ENCODE measurements around the gene MSH6. TPM values are rescaled to one million over a fixed set of nuclear protein-coding genes. Genes with fewer than 3 reads are reported as not detected.
"Not testable (repeated sequence)": the region's sequence is repeated elsewhere in the genome, so short reads cannot be mapped to it uniquely, and the experiment has no call there.

Gene MSH6
- total RNA-seq, 1 donor from 2014 or later, result 26.4 TPM

GRCh38 chr2:47844162-47844561 is 61.2 kb downstream of the MSH6 start:
- no peak for DNase-seq (ENCODE audit: low read depth)

DNA sequence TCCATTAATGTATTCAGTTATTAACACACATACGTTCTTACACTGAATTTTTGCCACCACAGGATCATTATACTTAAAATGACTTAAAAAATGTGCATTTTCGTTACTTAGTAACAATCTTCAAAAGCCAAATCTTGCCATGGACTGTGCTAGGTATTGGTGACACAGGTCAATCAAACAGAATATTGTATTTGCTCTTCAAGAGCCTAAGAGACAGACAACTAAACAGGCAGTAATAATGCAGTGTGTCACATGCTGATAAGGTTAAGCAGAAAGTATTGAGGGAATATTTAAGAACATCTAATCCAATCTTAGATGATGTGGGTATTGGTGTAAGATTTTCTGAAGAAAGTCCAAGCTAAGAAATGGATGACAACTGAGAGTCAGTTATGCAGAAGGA is 66.4 kb downstream of the MSH6 start:
- DNase-seq (ENCODE audit: low read depth), result no peak

DNA sequence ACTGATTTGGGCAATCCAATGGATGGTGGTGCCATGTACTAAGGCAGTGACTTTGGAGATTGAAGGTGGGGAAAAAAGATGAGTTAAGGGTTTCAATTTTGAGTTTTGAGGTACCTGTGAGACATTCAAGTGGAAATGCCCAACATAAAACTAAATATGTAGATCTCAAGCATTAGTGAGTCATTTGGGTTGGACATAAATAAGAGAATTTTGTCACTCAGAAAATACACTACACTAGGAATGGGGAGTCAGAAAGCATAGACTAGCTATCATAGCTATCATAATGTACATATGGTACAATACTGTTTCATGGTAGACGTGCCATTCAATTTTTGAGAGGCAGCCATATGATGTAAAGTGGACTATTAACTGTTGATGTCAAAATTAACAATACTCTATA is 67.3 kb downstream of the MSH6 start:
- DNase-seq (ENCODE audit: low read depth), result no peak

DNA sequence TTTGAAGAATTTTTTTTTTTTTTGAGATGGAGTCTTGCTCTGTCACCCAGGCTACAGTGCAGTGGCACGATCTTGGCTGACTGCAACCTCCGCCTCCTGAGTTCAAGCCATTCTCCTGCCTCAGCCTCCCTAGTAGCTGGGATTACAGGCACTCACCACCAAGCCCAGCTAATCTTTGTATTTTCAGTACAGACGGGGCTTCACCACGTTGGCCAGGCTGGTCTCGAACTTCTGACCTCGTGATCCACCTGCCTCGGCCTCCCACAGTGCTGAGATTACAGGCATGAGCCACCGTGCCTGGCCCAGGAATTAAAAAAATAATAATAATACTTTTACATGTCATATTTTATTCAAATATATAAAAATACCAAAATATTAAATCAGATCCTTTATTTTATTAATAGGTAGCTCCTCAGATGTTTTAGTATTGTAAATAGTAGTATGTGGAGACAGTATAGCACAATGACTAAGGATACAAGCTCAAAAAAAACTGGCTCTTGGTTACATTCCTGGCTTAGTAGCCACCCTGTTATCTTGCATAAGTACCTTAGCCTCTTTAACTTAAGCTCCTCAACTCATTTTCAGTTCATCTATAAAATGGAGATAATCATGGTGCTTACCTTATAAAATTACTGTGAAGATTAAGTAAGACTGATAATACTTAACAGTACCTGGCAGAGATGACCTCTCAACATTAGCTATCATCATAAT is 70.3 kb downstream of the MSH6 start:
- not testable (repeated sequence) for DNase-seq (ENCODE audit: low read depth)

Other genes with a start within 250 kb of the MSH6 start
- not detected in 2 replicates for gene KCNK12, start 212.2 kb upstream of the MSH6 start, total RNA-seq
- 28.9 and 34.4 TPM in 2 replicates for gene FBXO11, start 123.4 kb downstream of the MSH6 start, total RNA-seq

Data from myocyte (in vitro differentiated cells).